NK-92 (cell line): ENCODE measurements around the gene MDM2.
"Not testable (repeated sequence)": the region's sequence is repeated elsewhere in the genome, so short reads cannot be mapped to it uniquely, and the experiment has no call there.

Experiments used
- DNase-seq: peaks from one replicate; lab custom pipeline; 2025; ENCODE audit not compliant: unreplicated experiment; lab: John Stamatoyannopoulos, UW

Gene MDM2

DNA sequence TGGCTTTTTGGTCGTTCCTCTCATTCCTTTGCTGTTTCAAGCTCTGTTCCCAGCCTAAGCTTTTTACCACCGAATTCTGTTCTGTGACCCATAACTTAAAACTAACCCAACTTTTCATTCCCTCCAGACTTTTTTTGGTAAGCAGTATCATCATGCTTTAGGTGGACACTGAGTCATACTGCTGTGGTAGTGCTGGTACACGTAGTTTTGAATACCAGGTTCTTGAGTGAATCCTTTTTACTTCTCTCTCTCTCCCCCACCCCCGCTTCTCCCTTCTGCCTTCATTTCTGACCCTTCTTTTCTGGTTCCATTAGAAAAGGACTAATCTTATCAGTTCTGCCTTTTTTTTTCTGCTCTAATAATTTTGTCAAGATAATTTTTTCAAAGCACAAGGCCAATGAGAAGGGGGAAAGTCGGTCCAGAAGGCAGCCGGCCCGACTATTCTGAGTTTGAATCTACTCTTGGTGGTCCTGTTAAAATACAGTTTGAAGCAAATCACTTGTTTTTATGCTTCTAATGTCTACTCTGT, 2.3 kb upstream of the MDM2 start:
- no peak for DNase-seq

DNA sequence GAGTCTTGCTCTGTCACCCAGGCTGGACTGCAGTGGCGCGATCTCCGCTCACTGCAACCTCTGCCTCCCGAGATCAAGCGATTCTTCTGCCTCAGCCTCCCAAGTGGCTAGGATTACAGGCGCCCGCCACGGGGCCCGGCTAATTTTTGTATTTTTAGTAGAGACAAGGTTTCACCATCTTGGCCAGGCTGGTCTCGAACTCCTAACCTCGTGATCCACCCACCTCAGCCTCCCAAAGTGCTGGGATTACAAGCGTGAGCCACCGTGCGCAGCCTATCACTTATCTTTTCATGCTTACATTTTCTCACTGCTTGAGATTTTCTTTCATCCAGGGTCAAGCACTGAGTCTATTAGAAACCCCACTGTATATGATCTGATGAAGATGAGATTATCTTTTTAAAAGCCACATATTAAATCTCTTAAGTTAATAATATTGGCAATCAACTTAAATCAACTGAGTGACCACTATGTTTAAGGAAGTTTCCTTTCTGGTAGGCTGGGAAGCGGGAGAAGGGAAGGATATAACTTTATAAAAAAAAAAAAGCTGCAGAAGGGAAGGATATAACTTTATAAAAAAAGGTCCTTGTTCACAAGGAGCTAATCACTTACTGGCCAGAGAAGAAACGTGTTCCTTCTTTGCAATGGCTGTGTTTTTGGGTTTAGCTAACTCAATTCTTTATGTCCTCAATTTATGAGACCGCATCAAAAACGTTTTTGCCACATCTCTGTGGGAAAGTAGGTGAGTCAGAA, 1.3 kb upstream of the MDM2 start:
- no peak for DNase-seq

DNA sequence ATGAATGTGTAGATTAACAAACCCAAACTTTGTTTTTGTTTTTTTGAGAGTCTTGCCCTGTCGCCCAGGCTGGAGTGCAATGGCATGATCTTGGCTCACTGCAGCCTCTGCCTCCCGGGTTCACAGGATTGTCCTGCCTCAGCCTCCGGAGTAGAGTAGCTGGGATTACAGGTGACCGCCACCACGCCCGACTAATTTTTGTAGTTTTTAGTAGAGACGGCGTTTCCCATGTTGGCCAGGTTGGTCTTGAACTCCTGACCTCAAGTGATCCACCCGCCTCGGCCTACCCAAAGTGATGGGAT, 752 bp upstream of the MDM2 start:
- DNase-seq: not testable (repeated sequence)

DNA sequence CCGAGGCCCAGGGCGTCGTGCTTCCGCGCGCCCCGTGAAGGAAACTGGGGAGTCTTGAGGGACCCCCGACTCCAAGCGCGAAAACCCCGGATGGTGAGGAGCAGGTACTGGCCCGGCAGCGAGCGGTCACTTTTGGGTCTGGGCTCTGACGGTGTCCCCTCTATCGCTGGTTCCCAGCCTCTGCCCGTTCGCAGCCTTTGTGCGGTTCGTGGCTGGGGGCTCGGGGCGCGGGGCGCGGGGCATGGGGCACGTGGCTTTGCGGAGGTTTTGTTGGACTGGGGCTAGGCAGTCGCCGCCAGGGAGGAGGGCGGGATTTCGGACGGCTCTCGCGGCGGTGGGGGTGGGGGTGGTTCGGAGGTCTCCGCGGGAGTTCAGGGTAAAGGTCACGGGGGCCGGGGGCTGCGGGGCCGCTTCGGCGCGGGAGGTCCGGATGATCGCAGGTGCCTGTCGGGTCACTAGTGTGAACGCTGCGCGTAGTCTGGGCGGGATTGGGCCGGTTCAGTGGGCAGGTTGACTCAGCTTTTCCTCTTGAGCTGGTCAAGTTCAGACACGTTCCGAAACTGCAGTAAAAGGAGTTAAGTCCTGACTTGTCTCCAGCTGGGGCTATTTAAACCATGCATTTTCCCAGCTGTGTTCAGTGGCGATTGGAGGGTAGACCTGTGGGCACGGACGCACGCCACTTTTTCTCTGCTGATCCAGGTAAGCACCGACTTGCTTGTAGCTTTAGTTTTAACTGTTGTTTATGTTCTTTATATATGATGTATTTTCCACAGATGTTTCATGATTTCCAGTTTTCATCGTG, 612 bp downstream of the MDM2 start:
- DNase-seq: no peak

DNA sequence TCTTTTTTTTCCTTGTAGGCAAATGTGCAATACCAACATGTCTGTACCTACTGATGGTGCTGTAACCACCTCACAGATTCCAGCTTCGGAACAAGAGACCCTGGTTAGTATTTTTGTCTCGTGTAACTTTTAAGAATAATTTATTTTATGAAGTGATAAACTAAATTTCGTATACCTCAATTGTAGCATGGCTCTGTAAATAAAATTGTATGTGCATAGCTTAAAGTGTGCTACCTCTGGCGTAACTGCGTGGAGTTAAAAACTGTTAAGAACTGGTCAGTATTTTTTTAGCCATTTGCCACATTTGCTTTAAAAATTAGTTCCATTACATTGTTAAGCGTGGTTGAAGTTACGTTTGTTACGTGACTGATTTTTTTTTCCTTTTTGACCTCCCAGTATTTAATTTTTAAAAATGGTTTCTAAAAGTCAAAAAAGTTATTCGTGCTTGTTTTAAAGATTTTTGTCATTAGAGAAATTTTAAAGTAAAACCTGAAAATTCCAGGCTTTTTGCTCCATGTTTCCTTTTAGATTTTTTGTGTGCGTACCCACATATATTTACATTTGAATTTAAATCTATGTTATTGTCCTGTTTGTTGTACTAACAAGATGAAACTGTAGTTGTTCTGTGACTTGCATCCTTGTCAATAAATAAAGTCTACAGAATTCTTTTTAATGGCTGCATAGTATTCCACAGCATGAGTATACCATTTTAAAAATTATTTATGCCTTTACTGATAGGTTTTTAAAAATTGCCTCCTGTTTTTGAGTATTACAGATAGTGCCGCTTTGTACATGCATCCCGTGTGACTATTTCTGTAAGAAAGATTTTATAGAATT, 1.4 kb downstream of the MDM2 start:
- no peak for DNase-seq

DNA sequence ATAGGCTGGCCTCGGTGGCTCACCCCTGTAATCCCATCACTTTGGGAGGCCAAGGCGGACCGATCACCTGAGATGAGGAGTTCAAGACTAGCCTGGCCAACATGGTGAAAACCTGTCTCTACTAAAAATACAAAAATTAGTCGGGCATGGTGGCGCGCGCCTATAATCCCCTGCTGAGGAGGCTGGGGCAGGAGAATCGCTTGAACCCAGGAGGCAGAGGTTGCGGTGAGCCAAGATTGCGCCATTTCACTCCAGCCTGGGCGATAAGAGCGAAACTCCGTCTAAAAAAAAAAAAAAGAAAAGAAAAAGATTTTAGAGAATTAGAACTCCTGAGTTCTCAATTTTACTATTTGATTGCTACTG, 2.0 kb downstream of the MDM2 start:
- not testable (repeated sequence) for DNase-seq

DNA sequence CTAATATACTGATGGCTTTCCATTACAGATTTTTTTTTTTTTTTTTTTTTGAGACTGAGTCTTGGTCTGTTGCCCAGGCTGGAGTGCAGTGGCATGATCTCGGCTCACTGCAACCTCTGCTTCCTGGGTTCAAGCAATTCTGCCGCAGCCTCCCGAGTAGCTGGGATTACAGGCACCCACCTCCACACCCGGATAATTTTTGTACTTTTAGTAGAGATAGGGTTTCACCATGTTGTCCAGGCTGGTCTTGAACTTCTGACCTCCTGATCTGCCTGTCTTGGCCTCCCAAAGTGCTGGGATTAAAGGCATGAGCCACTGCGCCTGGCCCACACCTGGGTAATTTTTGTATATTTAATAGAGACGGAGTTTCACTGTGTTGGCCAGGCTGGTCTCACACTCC, 3.6 kb downstream of the MDM2 start:
- not testable (repeated sequence) for DNase-seq

DNA sequence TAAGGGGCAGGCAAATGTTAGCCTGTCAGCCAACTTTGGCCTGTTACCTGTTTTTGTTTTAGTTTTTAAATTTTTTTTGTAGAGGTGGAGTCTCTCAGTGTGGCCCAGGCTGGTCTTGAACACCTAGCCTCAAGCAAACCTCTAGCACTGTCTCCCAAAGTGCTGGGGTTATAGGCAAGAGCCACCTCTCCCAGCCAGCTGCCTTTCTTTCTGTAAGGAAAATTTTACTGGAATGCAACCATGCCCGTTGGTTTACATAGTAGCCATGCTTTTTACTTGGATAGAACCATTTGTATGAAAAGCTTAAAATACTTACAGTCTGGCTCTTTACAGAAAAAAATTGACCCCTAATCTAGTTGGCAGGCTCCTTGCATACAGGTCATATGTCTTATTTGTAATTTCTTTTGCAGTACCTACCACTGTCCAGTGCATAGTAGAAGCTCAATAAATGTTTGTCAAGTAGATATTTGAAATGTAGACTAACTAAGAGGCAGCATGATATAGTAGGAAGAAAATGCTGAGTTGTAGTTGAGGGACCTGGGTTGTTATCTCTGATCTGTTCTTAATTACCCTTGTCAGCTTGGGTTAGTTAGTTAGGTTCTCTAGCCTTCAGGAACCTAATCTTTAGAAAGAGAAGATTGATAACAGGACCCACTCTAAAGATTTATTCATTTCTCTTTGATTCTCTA, 4.7 kb downstream of the MDM2 start:
- no peak for DNase-seq

DNA sequence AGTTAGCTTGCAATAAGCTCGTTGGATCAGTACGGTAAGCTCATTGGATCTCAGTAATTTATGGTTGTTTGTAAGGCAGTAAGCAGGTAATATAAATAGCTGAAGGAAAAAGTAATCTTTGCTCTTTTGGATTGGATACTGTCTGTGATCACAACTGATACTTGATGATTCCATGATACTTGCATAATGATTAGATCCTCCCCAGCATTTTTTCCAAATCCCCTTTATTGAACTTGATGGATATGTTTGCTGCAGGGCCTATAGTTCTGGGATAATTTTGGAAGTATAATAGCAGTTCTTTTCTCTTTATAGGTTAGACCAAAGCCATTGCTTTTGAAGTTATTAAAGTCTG, 5.2 kb downstream of the MDM2 start:
- no peak for DNase-seq

DNA sequence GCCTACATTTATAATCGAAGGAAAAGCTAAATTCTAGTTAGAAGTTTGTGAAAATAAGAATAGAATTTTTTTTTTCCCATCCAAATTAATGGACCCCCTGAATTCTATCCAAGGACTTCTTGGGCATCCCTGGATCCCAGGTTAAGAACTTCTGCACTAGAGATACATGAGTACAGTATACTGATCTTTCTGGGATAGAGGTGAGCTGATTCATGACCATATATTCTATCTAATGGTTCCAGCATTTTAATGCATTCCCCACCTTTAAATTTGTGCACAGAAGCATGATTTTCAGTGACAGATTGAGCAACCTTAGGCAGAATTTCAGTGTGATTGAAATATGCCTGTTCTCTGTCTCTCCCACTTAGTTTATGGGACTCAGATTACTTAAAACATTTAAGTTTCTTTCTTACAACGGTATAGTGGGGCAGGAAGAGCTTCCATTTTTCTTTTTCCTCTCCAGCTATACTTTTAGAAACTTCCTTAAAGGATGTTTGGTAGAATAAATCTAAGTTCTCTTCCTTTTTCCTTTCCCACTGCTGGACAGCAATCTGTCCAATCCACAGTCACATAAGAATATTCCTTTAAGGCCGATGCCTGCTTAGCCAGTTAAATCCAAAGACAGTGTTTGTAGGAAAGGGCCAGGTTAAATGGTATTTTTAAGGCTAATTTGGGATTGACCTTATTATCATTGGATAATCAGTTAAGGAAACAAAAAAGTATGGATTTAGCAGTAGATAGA, 6.7 kb downstream of the MDM2 start:
- no peak for DNase-seq

DNA sequence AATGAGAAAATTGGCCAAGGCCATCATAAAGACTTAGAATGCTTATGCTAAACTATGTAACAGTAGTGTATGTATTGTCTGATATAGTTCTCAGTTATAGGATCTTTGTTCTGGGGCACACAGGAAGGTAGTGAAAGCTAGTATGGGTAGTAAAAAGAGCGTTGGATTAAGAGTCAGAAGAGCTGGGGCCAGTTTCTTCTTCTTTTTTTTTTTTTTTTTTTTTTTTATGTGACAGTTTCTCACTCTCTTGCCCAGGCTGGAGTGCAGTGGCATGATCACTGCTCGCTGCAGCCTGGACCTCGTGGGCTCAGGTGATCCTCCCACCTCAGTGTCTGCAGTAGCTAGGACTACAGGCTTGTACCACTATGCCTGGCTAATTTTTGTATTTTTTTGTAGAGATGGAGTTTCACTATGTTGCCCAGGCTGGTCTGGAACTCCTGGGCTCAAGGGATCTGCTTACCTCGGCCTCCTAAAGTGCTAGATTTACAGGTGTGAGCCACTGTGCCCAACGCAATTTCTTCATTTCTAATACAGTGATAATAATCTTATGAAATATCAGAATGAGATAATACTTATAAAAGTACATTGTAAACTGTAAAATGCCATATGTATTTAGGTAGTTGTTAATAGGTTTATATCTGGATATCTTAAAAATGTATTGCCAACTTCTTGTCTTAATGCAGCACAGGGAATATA, 7.4 kb downstream of the MDM2 start:
- no peak for DNase-seq

DNA sequence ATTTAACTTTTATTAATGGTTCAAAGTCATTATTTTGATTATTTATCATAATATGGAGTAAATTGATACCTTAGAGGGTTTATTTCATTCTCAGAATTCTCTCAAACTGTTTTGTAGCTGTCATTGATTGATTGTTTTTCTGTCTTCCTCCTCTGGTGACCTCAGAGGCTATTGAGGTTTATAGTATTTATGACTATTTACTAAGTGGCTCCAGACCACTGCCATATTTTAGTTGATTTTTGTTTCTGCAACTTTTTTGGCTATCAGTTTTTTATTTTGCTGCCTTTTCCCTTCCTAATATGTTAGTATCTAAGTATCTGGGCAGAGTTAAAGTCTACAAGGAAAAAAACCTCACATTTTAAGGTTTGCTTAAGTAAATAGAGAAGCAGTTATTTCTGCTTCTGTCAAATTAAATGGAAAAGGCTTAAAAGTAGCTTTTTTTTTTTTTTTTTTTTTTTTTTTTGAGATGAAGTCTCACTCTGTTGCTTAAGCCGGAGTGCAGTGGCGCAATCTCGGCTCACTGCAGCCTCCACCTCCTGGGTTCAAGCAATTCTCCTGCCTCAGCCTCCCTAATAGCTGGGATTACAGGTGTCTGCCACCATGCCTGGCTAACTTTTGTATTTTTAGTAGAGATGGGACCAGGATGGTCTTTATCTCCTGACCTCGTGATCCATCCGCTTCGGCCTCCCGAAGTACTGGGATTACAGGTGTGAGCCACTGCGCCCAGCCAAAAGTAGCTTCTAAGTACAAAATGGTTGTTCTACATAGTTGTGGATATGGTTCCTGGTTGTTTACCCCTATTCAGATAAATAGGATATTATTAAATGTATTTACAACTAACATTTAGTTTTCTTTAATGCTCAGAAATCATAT, 8.2 kb downstream of the MDM2 start:
- DNase-seq: no peak

DNA sequence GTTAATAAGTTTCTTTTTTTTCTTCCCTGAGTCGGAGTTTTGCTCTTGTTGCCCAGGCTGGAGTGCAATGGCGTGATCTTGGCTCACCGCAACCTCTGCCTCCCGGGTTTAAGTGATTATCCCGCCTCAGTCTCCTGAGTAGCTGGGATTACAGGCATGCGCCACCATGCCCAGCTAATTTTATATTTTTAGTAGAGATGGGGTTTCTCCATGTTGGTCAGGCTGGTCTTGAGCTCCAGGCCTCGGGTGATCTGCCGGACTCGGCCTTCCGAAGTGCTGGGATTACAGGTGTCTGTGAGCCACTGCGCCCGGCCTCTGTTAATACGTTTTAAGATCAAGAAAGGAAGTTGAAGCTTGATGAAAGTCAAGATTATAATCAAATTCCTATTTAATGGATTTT, 11.5 kb downstream of the MDM2 start:
- DNase-seq: not testable (repeated sequence)

DNA sequence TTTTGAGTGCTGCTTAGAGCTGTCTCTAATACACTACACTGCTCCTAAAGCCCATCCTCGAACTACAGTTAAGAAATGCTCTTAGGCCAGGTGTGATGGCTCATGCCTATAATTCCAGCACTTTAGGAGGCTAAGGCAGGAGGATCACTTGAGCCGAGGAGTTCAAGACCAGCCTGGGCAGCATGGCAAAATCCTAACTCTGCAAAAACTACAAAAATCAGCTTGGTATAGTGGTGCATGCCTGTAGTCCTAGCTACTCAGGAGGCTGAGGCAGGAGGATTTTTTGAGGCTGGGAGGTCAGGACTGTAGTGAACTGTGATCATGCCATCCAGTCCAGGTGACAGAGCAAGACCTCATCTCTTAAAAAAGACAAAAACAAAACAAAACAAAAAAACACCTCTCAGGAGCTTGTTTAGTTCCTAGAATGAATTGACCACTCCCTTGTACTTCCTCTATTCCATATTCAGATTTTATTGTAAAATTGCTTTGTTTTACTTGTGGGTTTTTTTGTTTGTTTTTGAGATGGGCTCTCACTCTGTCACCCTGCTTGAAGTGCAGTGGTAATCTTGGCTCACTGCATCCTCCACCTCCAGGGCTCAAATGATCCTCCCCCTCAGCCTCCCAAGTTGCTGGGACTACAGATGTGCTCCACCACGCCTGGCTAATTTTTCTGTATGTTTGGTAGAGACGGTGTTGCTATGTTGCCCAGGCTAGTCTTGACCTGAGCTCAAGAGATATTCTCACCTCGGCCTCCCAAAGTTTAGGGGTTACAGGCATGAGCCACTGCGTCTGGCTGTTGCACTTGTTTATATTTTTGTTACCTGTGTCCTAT, 13.6 kb downstream of the MDM2 start:
- DNase-seq: no peak

DNA sequence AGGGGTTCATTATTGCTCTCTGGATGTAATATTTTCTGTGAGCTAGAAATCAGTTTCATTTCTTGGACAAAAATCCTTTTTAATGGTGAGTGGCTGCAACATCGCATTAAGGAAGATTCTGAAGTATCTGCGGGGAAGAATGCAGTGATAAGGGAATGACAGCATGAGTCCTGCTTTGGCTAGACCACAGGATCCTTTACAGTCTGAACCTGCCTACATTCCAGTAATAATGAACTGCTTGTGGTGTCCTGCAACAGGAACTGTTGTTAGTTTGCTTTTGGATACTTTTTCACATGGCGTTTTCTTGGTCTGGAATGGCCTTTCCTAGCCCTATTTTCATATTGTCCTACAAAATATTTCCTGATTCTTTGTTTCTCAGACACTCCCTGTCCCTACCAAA, 15.7 kb downstream of the MDM2 start:
- DNase-seq: no peak

DNA sequence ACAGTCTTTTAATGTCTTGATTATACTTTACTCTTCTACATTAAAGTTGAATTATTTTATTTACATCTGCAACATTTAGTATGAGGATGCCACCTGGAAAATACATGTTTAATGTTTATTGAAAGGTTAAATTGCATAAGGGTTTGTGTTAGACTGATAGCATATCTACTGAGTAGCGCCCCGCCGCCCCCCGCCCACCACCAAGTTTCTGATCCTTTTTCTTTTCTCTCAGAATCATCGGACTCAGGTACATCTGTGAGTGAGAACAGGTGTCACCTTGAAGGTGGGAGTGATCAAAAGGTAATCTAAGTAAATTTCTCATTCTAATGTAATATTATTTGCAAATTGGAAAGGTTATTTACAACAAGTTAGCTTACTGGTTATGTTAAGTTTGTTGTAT, 16.2 kb downstream of the MDM2 start:
- DNase-seq: no peak

DNA sequence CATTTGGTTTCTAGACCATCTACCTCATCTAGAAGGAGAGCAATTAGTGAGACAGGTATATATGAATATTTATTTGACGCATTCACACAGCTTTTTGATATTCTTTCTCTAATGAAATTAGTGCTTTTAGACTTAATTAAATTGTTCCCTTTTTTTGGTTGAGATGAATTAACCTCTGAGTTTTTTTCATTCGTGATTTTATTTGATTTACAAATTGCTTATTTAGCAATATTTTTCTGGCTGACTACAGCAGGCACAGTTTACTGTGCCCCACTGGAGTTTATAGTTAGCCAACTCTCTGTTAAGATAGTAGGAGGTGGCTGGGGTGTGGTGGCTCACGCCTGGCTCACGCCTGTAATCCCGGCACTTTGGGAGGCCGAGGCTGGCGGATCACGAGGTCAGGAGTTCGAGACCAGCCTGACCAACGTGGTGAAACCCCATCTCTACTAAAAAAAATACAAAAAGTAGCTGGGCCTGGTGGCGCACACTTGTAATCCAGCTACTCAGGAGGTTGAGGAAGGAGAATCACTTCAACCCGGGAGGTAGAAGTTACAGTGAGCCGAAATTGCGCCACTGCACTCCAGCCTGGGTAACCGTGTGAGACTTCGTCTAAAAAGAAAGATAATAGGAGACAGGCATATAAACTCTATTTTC, 16.7 kb downstream of the MDM2 start:
- no peak for DNase-seq
